Stimulated activated CD4-positive, alpha-beta T cell treated with anti-CD3 and anti-CD28 coated beads, Interleukin-12 subunit alpha, Interleukin-12 subunit beta, amount 100 ng/mL, for 24 hours (primary cell): Measurements from ENCODE around the gene ZNF48.
A peak's percentile ranks its signal among the peaks of the same experiment; 100 is the strongest.

Source experiments
- DNase-seq, 2 experiments: peaks; one replicate each; pipeline ENCODE4 v3.0.0-alpha.2; 2020; ENCODE audit warnings: low read depth in 2 of 2

Gene ZNF48

GRCh38 chr16:30407804-30408534 lies 12.7 kb downstream of the ZNF48 start:
- no peak for DNase-seq

- DNase-seq: peak; percentile 76 to 93
These were observed 14.2 kb downstream of the ZNF48 start for GRCh38 chr16:30409125-30410060.

DNA sequence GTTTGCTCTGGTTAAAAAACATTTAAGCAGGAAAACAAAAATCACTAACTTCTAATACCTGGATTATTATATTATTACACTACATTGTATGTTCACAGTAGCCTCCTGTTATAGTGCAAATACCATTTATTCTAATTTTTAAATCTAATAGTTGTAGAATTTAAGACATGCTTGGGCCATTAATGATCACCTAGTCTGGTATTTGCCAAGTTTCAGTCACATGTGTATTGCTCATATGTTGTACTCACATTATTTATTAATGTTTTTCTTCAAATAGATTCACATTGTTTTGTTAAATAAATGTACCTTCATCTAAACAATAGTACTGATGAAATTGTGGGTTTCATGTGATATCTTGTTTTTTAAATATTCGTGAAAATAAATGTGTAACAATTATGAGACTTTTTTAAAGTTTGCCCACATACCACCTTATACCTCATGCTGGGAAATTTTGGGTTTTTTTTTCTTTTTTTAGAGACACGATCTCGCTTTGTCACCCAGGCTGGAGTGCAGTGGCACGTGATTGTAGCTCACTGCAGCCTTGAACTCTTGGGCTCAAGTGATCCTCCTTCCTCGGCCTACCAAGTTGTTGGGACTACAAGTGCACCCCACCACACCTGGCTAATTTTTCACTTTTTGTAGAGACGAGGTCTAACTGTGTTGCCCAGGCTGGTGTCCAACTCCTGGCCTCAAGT lies 18.0 kb downstream of the ZNF48 start:
- no peak for DNase-seq

DNA sequence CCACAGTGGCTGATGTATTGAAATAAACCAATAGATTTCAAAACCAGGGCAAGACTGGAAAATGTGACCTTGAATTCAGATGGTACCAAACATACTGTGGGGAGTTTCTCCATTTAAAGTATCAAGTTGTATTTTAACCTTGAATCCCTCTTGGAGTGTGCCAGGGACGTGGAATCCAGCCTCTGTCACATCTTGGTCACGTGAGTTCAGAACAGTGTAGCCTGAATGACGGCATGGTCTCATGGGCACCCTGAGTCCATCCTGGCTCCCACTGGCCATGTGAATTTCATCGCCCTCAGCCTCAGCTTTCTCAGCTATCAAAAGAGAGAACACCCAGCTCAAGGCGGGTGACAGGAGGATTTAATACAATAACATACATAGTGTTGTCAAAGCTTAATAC lies 18.9 kb downstream of the ZNF48 start:
- no peak for DNase-seq

GRCh38 chr16:30416047-30416603 lies 20.9 kb downstream of the ZNF48 start:
- DNase-seq: no peak

GRCh38 chr16:30416624-30417528 lies 21.7 kb downstream of the ZNF48 start:
- no peak for DNase-seq

- DNase-seq: peak; percentile 74 to 79
These were observed 22.5 kb downstream of the ZNF48 start for GRCh38 chr16:30417529-30418349.

- DNase-seq: no peak
These were observed 23.3 kb downstream of the ZNF48 start for GRCh38 chr16:30418350-30419181.

DNA sequence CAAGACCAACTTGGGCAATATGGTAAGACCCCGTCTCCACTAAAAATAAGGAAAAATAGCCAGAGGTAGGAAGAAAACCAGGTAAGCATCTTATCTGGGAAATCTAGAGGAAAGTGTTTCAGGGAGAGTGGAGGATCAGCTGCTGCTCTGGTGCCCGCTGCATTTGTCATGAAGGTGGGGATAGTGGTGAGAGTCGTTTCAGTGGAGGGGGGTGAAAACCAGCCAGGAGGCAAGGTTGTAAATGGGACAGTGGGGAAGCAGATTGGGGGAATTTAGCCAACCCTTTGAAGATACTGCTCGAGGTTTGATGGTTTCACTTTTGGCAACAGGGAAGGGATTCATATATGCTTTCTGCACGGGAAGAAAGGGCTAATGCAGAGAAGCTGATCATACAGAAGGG lies 25.8 kb downstream of the ZNF48 start:
- DNase-seq: no peak

DNA sequence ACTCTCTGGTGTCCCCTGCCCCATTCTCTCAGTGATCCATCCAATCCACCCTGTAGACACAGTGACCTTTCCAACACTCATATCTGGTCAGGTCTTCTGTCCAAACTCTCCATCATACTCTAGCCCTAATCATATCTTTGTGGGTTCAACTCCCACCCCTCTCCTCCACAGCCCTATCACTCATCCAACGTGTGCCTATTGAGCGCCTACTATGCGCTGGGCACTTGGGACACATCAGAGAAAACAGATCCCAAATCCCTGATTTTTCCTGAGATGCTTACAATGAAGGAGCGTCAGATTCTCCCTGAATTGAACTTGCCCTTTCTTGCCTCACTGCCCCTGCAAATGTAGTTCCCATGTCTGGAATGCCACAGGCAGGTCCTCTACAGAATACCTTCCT lies 32.8 kb downstream of the ZNF48 start:
- no peak for DNase-seq

DNA sequence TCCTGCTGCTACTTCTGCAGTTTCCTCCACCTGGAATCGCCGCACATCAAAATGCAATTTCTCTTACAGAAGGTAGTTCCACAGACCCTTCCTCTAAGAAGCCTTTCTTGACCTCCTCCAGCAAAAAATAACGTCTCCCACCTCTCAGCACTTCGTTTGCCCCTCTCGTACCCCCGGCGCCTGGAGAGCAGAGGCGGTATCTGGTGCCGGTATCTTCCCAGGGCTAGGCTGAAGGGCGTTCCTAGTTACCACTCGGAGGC lies 34.1 kb downstream of the ZNF48 start:
- no peak for DNase-seq

GRCh38 chr16:30429678-30430427 lies 34.6 kb downstream of the ZNF48 start, which contains the start of gene DCTPP1:
Gene DCTPP1, minus strand, starts transcription at chr16:30430030. Its CDS starts 50 bp downstream, at chr16:30429980.
- peak; percentile 90 to 98 for DNase-seq

GRCh38 chr16:30430428-30430970 lies 35.3 kb downstream of the ZNF48 start:
- DNase-seq: no peak

- peak; percentile 31 to 66 for DNase-seq
These were observed 39.6 kb downstream of the ZNF48 start for GRCh38 chr16:30434852-30435251.

- DNase-seq: no peak
These were observed 42.4 kb downstream of the ZNF48 start for GRCh38 chr16:30437511-30438046.

DNA sequence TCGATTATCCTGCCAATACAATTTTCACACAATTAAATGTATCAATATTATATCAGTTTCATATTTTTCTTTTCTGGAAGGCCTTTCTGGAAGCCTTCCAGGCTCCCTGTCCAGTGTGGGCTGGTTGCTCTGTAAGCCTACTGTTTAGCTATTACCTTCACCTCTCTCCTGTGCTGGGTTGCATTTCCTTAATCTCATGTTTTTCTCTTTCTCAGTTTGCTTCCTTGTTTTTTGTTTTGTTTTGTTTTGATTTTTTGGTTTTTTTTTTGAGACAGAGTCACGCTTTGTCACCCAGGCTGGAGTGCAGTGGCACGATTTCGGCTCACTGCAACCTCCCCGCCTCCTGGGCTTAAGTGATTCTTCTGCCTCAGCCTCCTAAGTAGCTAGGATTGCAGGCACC lies 43.6 kb downstream of the ZNF48 start:
- no peak for DNase-seq

DNA sequence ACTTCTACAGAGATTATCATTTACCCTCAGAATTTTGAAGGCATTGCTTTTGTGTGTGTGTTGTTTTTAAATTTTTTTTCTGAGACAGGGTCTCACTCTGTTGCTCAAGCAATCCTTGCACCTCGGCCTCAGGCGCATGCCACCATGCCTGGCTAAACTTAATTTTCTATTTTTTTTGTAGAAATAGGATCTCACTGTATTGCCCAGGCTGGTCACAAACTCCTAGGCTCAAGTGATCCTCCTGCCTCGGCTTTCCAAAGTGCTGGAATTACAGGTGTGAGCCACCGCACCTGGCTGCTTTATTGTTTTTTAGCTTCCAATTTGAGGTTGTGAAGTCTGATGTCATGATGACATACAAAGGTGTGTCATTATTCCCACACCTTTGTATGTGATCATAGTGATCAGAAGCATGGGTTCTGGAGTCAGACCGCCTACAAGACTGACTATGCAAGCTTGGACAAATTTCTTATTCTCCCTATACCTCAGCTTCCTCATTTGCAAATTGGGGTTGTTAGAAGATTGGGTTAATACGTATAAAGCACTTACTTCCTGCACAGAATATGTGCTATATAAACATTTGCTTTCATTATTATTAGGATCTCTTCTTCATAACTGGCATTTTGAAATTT lies 44.6 kb downstream of the ZNF48 start:
- DNase-seq: no peak

DNA sequence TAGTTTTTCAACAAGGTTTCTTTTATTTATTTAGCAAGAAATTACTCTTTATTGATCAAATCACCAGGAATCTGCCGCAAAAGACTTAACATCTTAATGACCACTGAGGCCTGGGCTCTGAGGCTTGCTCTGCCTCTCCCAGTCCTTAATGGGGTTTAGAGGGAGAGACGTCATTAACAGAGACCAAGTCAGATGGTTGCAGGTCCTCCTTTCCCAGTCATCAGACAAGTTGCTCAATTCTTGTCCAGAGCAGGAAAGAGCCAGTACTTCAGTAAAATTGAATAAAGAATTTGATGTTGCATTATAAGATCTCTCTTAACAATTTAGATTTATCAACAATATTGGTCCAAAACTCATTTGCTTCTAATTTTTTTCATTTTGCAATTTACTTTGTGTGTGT lies 48.4 kb downstream of the ZNF48 start:
- no peak for DNase-seq
